H1 (cell line): ENCODE data around the gene USP53. TPM values are rescaled to one million over a fixed set of nuclear protein-coding genes. Genes with fewer than 3 reads are reported as not detected.

Source experiments
- CTCF ChIA-PET: fragments of 300-600 bp; sonication (Branson Sonifier 250); formaldehyde crosslinking; loops from one replicate; lab custom pipeline; 2021; ENCODE audit not compliant: partially characterized antibody; lab: Charles Lee
- POLR2A ChIA-PET: fragments of 300-600 bp; sonication (Branson Sonifier 250); formaldehyde crosslinking; loops from one replicate; lab custom pipeline; 2021; ENCODE audit warnings: inconsistent platforms; ENCODE audit not compliant: partially characterized antibody; lab: Charles Lee
- DNase-seq, 2 experiments: peaks; one replicate each; pipeline versions ENCODE4 v3.0.0 to v3.0.0-alpha.2; 2010 to 2022; ENCODE audit warnings: low spot score in 2 of 2, low read depth in 1 of 2, mixed read lengths in 1 of 2
- FAIRE-seq: peaks from 2 replicates; lab custom pipeline; 2011; peaks lifted over from hg19 to GRCh38; lab: Jason Lieb, UNC
- H2AFZ ChIP-seq: 2 replicates; pipeline ENCODE4 v1.8.1; 2012; ENCODE audit warnings: low read length, inconsistent platforms
- H2AK5ac ChIP-seq: 2 replicates; pipeline ENCODE4 v1.6.1; 2013; ENCODE audit warnings: low read depth, low read length
- H2BK120ac ChIP-seq: replicated peaks from 2 replicates; pipeline ENCODE3; 2013; ENCODE audit warnings: low read depth, low read length, inconsistent platforms
- H2BK12ac ChIP-seq: 2 replicates; pipeline ENCODE4 v1.6.1; 2013; ENCODE audit warnings: low read depth, low read length
- H2BK15ac ChIP-seq: 2 replicates; pipeline ENCODE4 v1.6.1; 2013; ENCODE audit warnings: low read length
- H2BK20ac ChIP-seq: 2 replicates; pipeline ENCODE4 v1.6.1; 2013; ENCODE audit warnings: low read length
- H2BK5ac ChIP-seq: 2 replicates; pipeline ENCODE4 v1.6.1; 2013; ENCODE audit warnings: low read depth, low read length
- H3K14ac ChIP-seq: 2 replicates; pipeline ENCODE4 v1.6.1; 2013; ENCODE audit warnings: inconsistent platforms; ENCODE audit not compliant: insufficient read length
- H3K18ac ChIP-seq: 2 replicates; pipeline ENCODE4 v1.6.1; 2013; ENCODE audit warnings: low read length; ENCODE audit errors: extremely low read depth
- H3K23ac ChIP-seq: 2 replicates; pipeline ENCODE4 v1.6.1; 2013; ENCODE audit warnings: inconsistent platforms; ENCODE audit not compliant: insufficient read length
- H3K23me2 ChIP-seq: 2 replicates; pipeline ENCODE4 v1.6.1; 2013; ENCODE audit warnings: low read depth, low read length
- H3K27ac ChIP-seq: 2 replicates; pipeline ENCODE4 v1.6.1; 2011; ENCODE audit warnings: low read depth, low read length, inconsistent platforms
- H3K27me3 ChIP-seq, 4 experiments: replicated peaks in 1 of 4; 1 replicate in 1 of 4; 2 replicates in 3 of 4; pipeline versions ENCODE4 v1.6.1 to v1.8.1; 2011 to 2013; ENCODE audit warnings: low read length in 3 of 4, mild to moderate bottlenecking in 3 of 4, inconsistent platforms in 2 of 4, mixed read lengths in 2 of 4, moderate library complexity in 1 of 4; ENCODE audit not compliant: control insufficient read depth in 3 of 4, insufficient read depth in 3 of 4; ENCODE audit errors: extremely low read depth in 1 of 4
- H3K36me3 ChIP-seq, 4 experiments: 2 replicates each; pipeline versions ENCODE4 v1.6.1 to v1.8.1; 2011 to 2013; ENCODE audit warnings: mild to moderate bottlenecking in 4 of 4, low read length in 3 of 4, moderate library complexity in 2 of 4, control low read depth in 1 of 4, inconsistent platforms in 1 of 4; ENCODE audit not compliant: insufficient read depth in 4 of 4, control insufficient read depth in 2 of 4
- H3K4ac ChIP-seq: replicated peaks from 2 replicates; pipeline ENCODE3; 2013; ENCODE audit warnings: low read length, low read depth, mixed read lengths, inconsistent platforms; ENCODE audit not compliant: insufficient read length
- H3K4me1 ChIP-seq, 4 experiments: replicated peaks in 1 of 4; 1 replicate in 1 of 4; 2 replicates in 3 of 4; pipeline versions ENCODE4 v1.6.1 to v1.8.1; 2011 to 2013; ENCODE audit warnings: low read length in 3 of 4, inconsistent platforms in 2 of 4, mixed read lengths in 1 of 4; ENCODE audit not compliant: insufficient read depth in 4 of 4, control insufficient read depth in 3 of 4
- H3K4me2 ChIP-seq, 2 experiments: 2 replicates each; pipeline versions ENCODE4 v1.6.1 to v1.8.1; 2011 to 2013; ENCODE audit warnings: low read depth in 2 of 2, low read length in 2 of 2, control low read depth in 1 of 2, inconsistent platforms in 1 of 2, mild to moderate bottlenecking in 1 of 2; ENCODE audit not compliant: insufficient read depth in 1 of 2
- H3K4me3 ChIP-seq, 4 experiments: fragments of 200-600, 300-600 bp in 1 of 4; sonication (generic), shearing (Covaris generic), sonication (Bioruptor Twin) in 1 of 4; 2 replicates each; pipeline versions ENCODE4 v1.5.1 to v1.8.1; 2011 to 2016; ENCODE audit warnings: low read length in 4 of 4, low read depth in 3 of 4, control low read depth in 2 of 4, inconsistent platforms in 2 of 4, mild to moderate bottlenecking in 2 of 4, mixed read lengths in 1 of 4, moderate library complexity in 1 of 4; ENCODE audit not compliant: insufficient read depth in 2 of 4; ENCODE audit errors: extremely low read depth in 1 of 4
- H3K56ac ChIP-seq: replicated peaks from 2 replicates; pipeline ENCODE3; 2013; ENCODE audit warnings: low read depth, mild to moderate bottlenecking, mixed read lengths, low read length, inconsistent platforms; ENCODE audit not compliant: insufficient read length
- H3K79me1 ChIP-seq: 2 replicates; pipeline ENCODE4 v1.6.1; 2013; ENCODE audit warnings: low read depth, low read length, control low read depth
- H3K79me2 ChIP-seq, 2 experiments: 2 replicates each; pipeline versions ENCODE4 v1.6.1 to v1.8.1; 2012 to 2013; ENCODE audit warnings: low read length in 2 of 2, mild to moderate bottlenecking in 2 of 2, inconsistent platforms in 1 of 2; ENCODE audit not compliant: insufficient read depth in 2 of 2, control insufficient read depth in 1 of 2
- H3K9ac ChIP-seq, 4 experiments: replicated peaks in 1 of 4; 1 replicate in 1 of 4; 2 replicates in 3 of 4; pipeline versions ENCODE4 v1.6.1 to v1.8.1; 2011 to 2013; ENCODE audit warnings: low read depth in 3 of 4, low read length in 3 of 4, control low read depth in 2 of 4, mild to moderate bottlenecking in 2 of 4, moderate library complexity in 2 of 4, inconsistent platforms in 1 of 4; ENCODE audit errors: extremely low read depth in 1 of 4
- H3K9me3 ChIP-seq, 2 experiments: 2 replicates each; pipeline versions ENCODE4 v1.6.1 to v1.8.1; 2012 to 2013; ENCODE audit warnings: mild to moderate bottlenecking in 2 of 2, moderate library complexity in 2 of 2, control low read depth in 1 of 2, inconsistent platforms in 1 of 2, low read depth in 1 of 2, low read length in 1 of 2, mixed read lengths in 1 of 2; ENCODE audit not compliant: insufficient read depth in 2 of 2
- H4K20me1 ChIP-seq, 2 experiments: replicated peaks in 1 of 2; 2 replicates each; pipeline versions ENCODE3 to v1.8.1; 2011 to 2013; ENCODE audit warnings: inconsistent platforms in 2 of 2, low read length in 2 of 2, mild to moderate bottlenecking in 1 of 2; ENCODE audit not compliant: insufficient read depth in 2 of 2, control insufficient read depth in 1 of 2
- H4K5ac ChIP-seq: 2 replicates; pipeline ENCODE4 v1.6.1; 2013; ENCODE audit warnings: low read length, low read depth, mixed read lengths, inconsistent platforms; ENCODE audit not compliant: insufficient read length
- H4K8ac ChIP-seq: 2 replicates; pipeline ENCODE4 v1.8.0; 2013; ENCODE audit warnings: mild to moderate bottlenecking, moderate library complexity, low read length, inconsistent platforms; ENCODE audit not compliant: insufficient read depth; ENCODE audit errors: extremely low read depth
- H4K91ac ChIP-seq: replicated peaks from 2 replicates; pipeline ENCODE3; 2013; ENCODE audit warnings: low read length, mixed read lengths, inconsistent platforms; ENCODE audit not compliant: insufficient read length
- ASH2L ChIP-seq: fragments of 200-600, 300-600 bp; sonication (generic); IDR thresholded peaks from one replicate; pipeline ENCODE4 v1.7.1; 2017; ENCODE audit warnings: low read length
- BACH1 ChIP-seq: IDR thresholded peaks from 2 replicates; pipeline ENCODE4 v1.6.1; 2012; ENCODE audit warnings: low read length, improper control_type of control experiment
- BCL11A ChIP-seq, 2 experiments: IDR thresholded peaks; one replicate each; pipeline ENCODE4 v1.6.1; 2011; ENCODE audit warnings: low read depth in 2 of 2, low read length in 2 of 2, mild to moderate bottlenecking in 2 of 2
- CTBP2 ChIP-seq: IDR thresholded peaks from 2 replicates; pipeline ENCODE4 v1.7.0; 2011; ENCODE audit warnings: borderline replicate concordance, mild to moderate bottlenecking, moderate library complexity, mixed read lengths, low read length; ENCODE audit not compliant: insufficient read depth, insufficient read length
- HDAC6 ChIP-seq: IDR thresholded peaks from one replicate; pipeline ENCODE4 v1.7.1; 2012; ENCODE audit warnings: low read depth, mild to moderate bottlenecking, inconsistent platforms, low read length, moderate library complexity
- MAX ChIP-seq: IDR thresholded peaks from 2 replicates; pipeline ENCODE4 v1.6.1; 2012; ENCODE audit warnings: inconsistent platforms
- NRF1 ChIP-seq: IDR thresholded peaks from 2 replicates; pipeline ENCODE4 v1.6.1; 2011; ENCODE audit warnings: mild to moderate bottlenecking, low read depth, low read length, improper control_type of control experiment
- SIRT6 ChIP-seq: IDR thresholded peaks from one replicate; pipeline ENCODE4 v1.7.1; 2012; ENCODE audit warnings: low read length, inconsistent platforms
- SRF ChIP-seq: IDR thresholded peaks from 2 replicates; pipeline ENCODE4 v1.6.1; 2011; ENCODE audit warnings: mild to moderate bottlenecking, low read depth, low read length, moderate library complexity
- TAF1 ChIP-seq: IDR thresholded peaks from 2 replicates; pipeline ENCODE4 v1.6.1; 2011; ENCODE audit warnings: mild to moderate bottlenecking, low read depth, low read length
- YY1 ChIP-seq: IDR thresholded peaks from 2 replicates; pipeline ENCODE4 v1.6.1; 2011; ENCODE audit warnings: low read depth, mild to moderate bottlenecking, low read length
- WGBS, 2 experiments: shearing (Covaris generic) in 1 of 2; methylation state at CpG; one replicate each; pipeline versions ENCODE4 v1.1.6 to v1.1.7; 2013 to 2015; ENCODE audit warnings: low lambda C conversion rate in 2 of 2, mixed read lengths in 2 of 2, inconsistent platforms in 1 of 2, low coverage in 1 of 2, missing lambda C conversion rate in 1 of 2; ENCODE audit not compliant: insufficient replicate concordance in 2 of 2, insufficient coverage in 1 of 2, insufficient read length in 1 of 2; ENCODE audit errors: extremely low coverage in 1 of 2, missing lambda C conversion rate in 1 of 2; 5-methylcytosine and 5-hydroxymethylcytosine counted together
- polyA plus RNA-seq, 7 experiments: library from polyadenylated mRNA; depleted of rRNA in 3 of 7; stranded (reverse) in 5 of 7; unstranded in 2 of 7; fragments of >200 nt in 5 of 7; fragments of 200-250 nt in 2 of 7; gene quantifications; 1 replicate in 5 of 7; 2 replicates in 1 of 7; 4 replicates in 1 of 7; pipeline versions ENCODE4 v1.2.1 to v1.2.3, GENCODE V29; 2011 to 2013; ENCODE audit warnings: missing spikeins in 2 of 7, mixed read lengths in 2 of 7
- total RNA-seq: library from RNA; stranded (reverse); fragmentation: NEBNext Ultra II Directional; extraction: Animal tissue kit (Norgen Biotek cat#: 25700); gene quantifications from 2 replicates; pipeline ENCODE4 v1.2.1, GENCODE V29; 2021
- TF ChIP-seq, protein P1 (sequence below): IDR thresholded peaks from 2 replicates; pipeline ENCODE4 v1.6.1; 2011; ENCODE audit warnings: low read depth, mild to moderate bottlenecking, low read length; ENCODE audit not compliant: insufficient read depth

Gene USP53
- total and polyA plus RNA-seq, 2 of the 8 experiments (the other 6 are each of a cell fraction or from before 2014, with no cell fraction given) = 2.9 to 14.9 TPM

DNA sequence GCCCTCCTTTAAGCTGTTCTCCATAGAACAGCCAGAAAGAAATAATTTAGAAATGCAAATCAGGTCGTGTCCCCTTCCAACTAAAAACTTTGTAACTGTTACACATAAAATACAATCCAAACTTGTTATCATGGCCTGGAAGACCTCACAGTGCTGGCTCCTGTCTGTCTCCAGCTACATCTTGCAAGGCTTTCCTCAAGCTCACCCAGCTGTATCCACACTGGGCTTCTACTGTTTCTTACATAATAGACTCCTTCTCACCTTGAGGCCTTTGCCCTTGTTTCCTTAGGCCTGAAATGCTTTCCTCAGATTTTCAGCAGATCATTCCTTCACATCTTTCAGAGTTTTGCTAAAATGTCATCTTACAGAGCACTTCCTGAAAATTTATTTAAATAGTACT lies 33.5 kb upstream of the USP53 start:
- H3K79me1 ChIP-seq = no peaks in the 10 kb centered on the region
- no peak overlapping the region for H2BK20ac ChIP-seq
- no peak overlapping the region for H2BK120ac ChIP-seq
- no peaks in the 10 kb centered on the region for H3K27me3 ChIP-seq
- no peak for TF ChIP-seq TAF1
- TF ChIP-seq NRF1 = no peak
- TF ChIP-seq, protein P1, sequence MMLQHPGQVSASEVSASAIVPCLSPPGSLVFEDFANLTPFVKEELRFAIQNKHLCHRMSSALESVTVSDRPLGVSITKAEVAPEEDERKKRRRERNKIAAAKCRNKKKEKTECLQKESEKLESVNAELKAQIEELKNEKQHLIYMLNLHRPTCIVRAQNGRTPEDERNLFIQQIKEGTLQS = no peak
- TF ChIP-seq HDAC6 = no peak
- TF ChIP-seq BACH1 = no peak
- no peak for TF ChIP-seq SIRT6
- TF ChIP-seq BCL11A (IDR thresholded peaks at IDR 0.05; ENCODE audit: low read depth in 2 of 2, low read length in 2 of 2) = no peak
- TF ChIP-seq CTBP2 = no peak
- no peak for TF ChIP-seq YY1
- no peak for TF ChIP-seq MAX
- no peak for TF ChIP-seq ASH2L
- TF ChIP-seq SRF = no peak
- no peaks in the 10 kb centered on the region for H3K23me2 ChIP-seq
- no peak overlapping the region for H3K14ac ChIP-seq
- no peak overlapping the region for H3K18ac ChIP-seq
- H2AFZ ChIP-seq = no peak overlapping the region
- H2BK12ac ChIP-seq = no peak overlapping the region
- no peaks in the 10 kb centered on the region for H3K9me3 ChIP-seq
- H3K4ac ChIP-seq = no peak overlapping the region
- H3K36me3 ChIP-seq = no peaks in the 10 kb centered on the region
- ChIA-PET POLR2A (no interaction called here), CTCF (interaction anchor here (0.6 kb wide), 1 partner anchor 1997 kb away, joined by 3 read pairs; no protein-coding TSS in a partner anchor)
- H3K4me3 ChIP-seq = no peak overlapping the region
- FAIRE-seq (no peak), DNase-seq (no peak)
- no peak overlapping the region for H3K23ac ChIP-seq
- no peak overlapping the region for H3K27ac ChIP-seq
- no peak overlapping the region for H2BK5ac ChIP-seq
- no peak overlapping the region for H3K56ac ChIP-seq
- H4K8ac ChIP-seq = no peak overlapping the region
- H4K5ac ChIP-seq = no peak overlapping the region
- no peak overlapping the region for H4K91ac ChIP-seq
- H3K79me2 ChIP-seq = no peaks in the 10 kb centered on the region
- no peak overlapping the region for H3K9ac ChIP-seq
- no peak overlapping the region for H3K4me2 ChIP-seq
- no peaks in the 10 kb centered on the region for H4K20me1 ChIP-seq
- WGBS, 2 experiments = 93% methylated on average over 1 of the region's 1 CpG; no CpG with 5 or more reads in 1 of the 2 experiments
- H2AK5ac ChIP-seq = no peak overlapping the region
- H3K4me1 ChIP-seq = no peaks in the 10 kb centered on the region
- no peak overlapping the region for H2BK15ac ChIP-seq
